NCI-H2196 (cell line): ENCODE measurements around the gene PTPRN2.
"Not testable (repeated sequence)": the region's sequence is repeated elsewhere in the genome, so short reads cannot be mapped to it uniquely, and the experiment has no call there.

ENCODE experiments used
- DNase-seq: peaks from one replicate; lab custom pipeline; 2025; ENCODE audit not compliant: unreplicated experiment; lab: John Stamatoyannopoulos, UW

PTPRN2 gene

DNA sequence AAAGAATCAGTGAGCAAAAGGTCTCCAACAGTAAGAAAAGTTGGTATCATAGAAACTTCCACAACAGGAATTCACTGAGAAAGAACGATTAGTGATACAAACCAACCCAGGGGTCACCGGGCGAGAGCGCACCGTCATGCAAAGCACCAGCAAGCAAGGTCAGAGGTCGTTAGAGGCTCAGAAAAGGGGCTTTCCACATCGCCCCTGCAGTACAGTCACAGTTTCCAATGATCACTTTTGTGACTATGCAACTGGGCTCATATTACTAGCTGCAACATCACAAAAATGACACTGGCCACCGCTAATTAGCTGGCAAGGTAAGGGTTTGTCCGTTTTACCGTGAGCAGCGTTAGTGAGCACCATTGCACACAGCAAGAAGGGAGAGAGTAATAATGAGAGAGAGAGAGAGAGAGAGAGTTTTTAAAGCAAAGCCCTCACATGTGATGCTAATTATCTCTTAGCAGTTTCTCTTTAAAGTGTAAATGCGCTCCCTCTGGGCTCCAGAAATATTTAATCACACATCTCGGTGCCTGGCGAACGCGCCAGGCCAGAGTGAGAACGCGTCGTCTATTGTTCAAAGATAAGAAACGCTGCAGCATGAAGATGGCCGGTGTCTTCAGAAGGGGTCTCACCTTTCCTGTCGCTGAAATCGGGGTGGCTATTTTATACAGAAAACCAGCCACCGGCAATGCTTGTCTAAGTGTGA lies 1013.4 kb downstream of the PTPRN2 start:
- no peak for DNase-seq

DNA sequence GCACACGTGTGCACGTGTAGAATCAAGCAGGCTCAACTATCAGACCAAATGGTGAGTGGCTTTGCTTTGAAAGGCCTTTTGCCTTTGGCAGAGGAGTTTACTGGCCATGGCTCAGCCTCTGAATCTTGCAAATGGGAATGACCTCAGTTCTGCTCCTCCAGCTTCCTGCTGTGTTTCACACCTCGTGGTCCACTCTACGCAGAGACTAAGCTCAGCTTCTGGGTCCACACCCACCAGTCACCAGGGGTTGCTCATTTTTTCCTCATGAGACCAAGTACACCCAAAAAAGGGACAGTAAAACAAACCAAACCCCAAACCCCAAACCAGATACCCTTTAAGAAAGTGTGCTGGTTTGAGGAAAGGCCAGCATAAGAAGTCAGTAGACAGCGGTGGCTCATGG lies 1014.4 kb downstream of the PTPRN2 start:
- no peak for DNase-seq

DNA sequence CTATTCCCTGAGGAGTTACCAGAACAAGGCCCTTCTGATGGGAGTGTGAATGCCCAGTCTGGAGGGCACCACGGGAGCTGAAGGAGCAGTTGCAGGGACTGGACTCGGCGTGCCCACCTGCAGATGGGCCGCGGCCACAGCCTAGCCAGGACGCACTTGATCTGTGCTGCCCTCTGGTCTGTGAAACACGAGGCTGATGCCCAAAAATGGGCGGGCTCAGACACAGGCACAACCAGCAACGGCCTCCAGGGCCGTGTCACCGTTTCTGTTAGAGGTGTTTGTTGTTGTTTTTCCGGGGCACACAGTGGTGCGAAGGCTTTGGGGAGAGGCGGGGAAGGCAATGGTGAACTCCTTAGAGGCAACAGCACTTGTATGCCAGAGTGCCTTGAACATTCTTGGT lies 1015.0 kb downstream of the PTPRN2 start:
- DNase-seq = no peak

DNA sequence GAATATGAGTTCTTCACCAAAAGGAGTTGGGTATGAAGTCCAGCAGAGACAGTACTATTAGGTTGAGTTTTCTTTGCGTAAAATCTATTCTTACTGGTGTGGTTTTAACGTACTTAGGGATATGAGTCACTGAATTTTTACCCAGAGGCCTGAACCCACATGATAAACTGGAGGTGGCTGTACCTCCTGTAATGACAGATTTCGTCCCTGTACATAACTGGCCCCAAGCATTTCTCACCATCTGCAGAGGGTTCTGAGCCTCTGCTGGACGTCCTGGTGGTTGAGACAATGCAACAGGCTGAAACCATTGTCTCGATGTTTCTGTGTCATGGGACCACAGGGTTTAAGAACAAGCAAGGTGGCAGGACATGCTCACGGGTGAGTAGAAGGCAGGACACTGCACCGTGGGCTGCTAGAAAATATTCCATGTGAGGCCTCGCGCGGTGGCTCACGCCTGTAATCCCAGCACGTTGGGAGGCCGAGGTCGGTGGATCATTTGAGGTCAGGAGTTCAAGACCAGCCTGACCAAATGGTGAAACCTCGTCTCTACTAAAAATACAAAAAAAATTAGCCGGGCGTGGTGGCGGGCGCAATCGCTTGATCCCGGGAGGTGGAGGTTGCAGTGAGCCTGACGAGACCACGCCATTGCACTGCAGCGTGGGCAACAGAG lies 1017.0 kb downstream of the PTPRN2 start:
- no peak for DNase-seq

DNA sequence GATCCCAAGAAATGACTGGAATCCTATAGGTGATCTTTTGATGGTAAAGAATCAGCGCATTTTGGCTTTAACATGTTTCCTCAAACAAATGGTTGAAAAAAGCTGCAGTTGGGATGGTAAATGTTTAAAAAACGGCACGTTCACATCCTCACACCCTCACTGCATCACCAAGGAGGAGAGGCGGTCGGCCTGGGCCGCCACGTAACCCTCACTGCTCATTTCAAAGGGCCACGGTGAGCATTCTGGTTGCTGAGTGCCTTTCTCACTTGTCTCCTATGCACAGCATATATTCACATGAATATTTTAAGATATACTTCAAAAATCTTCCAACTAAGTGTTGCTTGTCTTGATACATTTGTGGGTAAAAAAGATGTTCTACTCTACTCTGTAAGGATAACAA lies 1017.7 kb downstream of the PTPRN2 start:
- no peak for DNase-seq

DNA sequence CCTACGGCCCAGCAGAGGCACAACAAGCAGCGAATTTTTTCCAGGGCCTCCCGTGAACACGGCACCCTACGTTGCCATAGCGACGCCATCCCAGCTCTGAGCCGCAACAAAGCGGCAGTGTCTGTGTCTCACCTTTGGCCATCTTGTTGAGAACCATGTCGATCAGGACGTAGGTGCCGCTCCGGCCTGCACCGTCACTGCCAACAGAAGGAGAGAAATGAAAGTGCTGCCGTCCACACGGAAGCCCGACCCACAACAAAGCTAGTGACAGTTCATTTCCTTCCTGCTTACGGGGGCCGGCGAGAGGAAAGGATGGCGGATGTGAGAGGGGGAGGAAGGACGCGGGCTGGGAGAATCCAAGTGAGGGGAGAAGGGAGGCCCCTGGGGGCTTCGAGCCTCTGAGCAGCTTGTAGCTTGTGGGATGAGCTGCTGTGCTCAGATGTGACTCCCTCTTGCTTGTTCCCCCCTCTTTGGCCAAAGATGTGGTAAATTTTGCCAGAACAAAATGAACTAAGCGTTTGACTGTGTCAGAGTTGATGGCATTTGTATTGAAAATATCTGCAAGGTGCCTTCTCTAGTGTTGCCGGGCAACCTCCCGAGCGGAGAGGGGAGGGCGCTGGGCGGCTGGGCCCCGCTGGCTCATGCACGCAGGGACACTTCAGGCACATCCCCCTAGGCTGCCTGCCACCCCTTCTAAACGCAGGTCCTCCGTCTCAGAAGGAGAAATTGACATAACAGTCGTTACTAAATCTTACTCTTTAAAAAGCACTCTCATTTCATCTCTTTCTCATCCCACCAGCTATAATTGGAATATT lies 1018.6 kb downstream of the PTPRN2 start:
- no peak for DNase-seq

DNA sequence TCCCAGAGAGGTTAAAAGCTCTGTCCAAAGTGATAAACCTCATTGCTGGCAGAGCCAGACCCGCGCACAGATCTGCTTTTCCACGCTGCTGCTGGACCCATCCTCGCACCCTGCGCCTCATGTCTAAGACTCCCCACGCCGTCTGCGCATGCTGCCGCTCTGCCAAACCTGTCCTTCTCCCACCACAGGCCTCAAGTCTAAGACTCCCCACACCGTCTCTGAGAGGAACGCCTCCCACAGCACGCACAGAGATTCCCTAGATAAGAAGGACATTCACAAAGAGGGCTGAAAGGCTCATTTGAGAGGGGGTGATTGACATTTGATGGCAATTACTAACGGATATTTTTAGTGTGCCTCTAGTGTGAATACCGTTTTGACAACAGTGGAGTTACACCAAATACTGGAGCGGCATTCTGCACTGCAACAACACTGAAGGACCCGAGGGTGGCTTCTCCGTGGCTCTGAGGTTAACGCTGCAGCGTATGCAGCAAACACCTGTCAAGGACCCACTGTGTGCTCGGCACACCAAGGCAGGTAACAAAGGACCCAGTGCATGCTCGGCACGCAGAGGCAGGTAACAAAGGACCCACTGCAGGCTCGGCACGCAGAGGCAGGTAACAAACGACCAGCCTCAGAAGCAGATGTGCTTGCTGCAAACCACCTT lies 1019.4 kb downstream of the PTPRN2 start:
- no peak for DNase-seq

DNA sequence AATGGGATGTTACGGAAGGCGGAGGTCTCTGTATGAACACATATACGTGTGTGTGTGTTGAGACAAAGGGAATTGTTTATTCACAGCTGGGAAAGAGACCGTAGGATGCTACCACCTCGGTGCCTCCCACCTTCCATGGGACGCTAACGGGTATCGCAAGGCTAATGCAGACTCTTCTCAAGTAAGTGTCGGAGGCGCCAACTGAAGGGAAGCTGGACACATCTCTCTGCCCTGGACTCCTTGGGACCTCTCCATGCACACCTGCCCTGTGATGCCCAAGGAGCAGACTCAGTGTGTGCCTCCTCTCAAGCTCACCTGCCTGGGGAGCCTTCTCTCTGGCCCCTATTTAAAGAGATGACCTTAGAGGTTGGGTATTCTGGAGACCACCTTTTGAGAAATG lies 1020.0 kb downstream of the PTPRN2 start:
- no peak for DNase-seq

DNA sequence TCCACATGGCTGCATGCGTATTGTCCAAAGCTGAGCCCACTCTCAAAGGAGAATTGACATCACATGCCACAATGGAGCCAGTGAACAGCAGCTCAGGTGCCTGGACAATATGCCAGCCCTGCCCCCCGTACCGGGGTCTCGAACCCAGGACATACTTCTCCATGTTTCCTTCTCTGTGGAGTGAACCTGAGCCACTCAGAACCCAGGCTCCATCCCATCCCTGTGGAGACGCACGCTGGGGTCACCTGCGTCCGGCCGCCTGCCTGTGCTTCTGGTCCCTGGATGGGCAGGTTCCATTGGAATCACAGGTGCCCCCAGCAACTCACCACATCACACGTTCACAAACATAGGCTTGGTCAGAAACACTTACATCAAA lies 1021.0 kb downstream of the PTPRN2 start:
- DNase-seq = no peak

DNA sequence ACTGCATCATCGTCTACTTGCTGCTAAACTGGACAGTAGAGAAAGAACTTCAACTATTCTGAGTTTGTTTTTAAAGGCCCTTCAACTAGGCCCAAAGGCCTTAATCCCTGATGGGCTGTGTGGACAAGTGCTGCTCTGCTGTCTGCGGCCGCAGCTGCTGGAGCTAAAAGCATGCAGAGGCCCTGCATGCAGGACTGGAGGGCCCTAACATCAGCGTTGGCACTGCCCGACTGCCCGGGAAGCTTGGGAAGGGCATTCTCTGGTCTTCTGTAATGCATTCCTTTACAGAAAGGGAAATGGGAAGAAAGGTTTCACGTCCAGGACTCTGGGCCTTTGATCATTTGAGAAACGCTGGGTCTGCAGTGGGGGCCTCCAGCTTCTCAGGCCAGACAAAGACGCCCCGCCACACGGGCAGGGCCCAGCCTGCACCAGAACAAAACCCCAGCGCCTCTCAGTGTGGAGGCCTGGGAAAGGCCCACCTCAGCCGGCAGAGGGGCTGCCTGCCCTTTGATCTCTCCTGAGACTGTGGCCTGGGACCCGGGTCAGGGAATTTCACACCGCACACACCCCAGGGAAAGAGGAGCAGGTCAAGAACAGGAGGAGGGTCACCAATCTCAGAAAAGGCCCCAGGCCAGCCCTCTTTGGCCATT lies 1021.5 kb downstream of the PTPRN2 start:
- no peak for DNase-seq

DNA sequence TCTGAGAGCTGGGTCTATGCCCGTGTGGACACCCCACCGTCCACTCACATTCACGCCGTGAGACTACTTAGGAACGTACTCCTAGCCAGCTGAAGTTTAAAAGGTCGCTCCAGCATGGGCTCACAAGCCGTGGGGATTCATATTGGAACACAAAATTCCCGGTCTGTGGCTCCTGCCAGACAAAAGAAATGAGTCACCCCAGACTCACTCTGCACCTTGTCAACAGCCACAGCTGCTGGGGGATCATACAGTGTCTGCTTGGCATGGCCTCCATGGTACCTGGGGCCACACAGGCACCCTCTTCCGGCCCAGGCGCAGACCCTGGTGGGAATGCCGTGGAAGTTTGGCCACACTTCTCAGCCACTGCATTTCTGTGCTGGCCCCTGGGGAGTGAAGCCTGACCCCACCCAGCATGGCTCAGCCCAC lies 1022.4 kb downstream of the PTPRN2 start:
- DNase-seq = no peak

DNA sequence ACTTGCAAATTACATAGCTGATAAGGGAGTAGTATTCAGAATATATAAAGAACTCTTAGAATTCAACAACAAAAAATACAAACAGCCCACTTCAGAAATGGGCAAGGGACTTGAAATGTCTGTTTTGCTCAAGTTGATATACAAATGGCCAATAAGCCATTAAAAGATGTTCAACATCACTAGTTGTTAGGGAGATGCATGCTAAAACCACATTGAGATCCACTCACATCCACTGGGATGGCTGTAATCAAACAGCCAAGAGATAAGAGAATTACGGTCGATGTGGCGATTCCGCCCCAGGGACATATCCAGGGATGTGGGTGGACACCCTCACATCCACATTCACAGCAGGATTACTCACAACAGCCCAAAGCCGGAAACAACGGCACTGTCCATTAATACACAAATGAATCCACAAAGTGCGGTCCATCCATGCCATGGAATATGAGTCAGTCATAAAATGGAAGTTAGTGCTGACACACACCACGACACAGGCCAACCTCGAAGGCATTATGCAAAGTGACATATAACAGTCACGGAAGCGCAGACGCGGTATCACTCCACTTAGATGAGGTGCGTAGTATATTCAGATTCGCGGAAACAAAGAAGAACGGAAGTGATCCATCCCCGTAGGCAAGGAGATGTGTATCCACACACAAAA lies 1023.0 kb downstream of the PTPRN2 start:
- no peak for DNase-seq

DNA sequence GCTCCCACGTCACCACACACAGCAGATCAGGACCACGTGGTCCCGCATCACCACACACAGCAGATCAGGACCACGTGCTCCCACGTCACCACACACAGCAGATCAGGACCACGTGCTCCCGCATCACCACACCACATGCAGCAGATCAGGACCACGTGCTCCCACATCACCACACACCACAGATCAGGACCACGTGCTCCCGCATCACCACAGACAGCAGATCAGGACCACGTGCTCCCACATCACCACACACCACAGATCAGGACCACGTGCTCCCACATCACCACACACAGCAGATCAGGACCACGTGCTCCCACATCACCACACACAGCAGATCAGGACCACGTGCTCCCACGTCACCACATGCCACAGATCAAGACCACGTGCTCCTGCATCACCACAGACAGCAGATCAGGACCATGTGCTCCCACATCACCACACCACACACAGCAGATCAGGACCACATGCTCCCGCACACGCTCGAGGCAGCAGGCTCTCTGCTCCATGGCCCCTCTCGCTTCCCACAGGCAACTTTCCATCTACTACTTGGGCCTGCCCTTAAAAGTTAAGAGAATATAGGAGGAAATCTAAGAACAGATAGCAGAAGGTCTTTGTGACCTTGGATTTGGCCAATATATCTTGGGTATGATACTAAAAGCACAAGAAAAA lies 1024.0 kb downstream of the PTPRN2 start:
- not testable (repeated sequence) for DNase-seq

DNA sequence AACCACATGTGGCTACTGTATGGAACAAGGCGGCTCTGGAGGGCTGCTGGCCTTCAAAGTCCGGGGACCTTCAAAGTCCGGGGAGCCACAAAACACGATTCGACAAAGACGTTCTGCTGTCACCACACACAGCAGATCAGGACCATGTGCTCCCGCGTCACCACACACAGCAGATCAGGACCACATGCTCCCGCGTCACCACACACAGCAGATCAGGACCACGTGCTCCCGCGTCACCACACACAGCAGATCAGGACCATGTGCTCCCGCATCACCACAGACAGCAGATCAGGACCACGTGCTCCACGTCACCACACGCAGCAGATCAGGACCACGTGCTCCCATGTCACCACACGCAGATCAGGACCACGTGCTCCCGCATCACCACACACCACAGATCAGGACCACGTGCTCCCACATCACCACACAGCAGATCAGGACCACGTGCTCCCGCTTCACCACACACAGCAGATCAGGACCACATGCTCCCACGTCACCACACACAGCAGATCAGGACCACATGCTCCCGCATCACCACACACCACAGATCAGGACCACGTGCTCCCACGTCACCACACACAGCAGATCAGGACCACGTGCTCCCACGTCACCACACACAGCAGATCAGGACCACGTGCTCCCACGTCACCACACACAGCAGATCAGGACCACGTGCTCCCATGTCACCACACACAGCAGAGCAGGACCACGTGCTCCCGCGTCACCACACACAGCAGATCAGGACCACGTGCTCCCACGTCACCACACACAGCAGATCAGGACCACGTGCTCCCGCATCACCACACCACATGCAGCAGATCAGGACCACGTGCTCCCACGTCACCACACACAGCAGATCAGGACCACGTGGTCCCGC lies 1024.9 kb downstream of the PTPRN2 start:
- DNase-seq = not testable (repeated sequence)

DNA sequence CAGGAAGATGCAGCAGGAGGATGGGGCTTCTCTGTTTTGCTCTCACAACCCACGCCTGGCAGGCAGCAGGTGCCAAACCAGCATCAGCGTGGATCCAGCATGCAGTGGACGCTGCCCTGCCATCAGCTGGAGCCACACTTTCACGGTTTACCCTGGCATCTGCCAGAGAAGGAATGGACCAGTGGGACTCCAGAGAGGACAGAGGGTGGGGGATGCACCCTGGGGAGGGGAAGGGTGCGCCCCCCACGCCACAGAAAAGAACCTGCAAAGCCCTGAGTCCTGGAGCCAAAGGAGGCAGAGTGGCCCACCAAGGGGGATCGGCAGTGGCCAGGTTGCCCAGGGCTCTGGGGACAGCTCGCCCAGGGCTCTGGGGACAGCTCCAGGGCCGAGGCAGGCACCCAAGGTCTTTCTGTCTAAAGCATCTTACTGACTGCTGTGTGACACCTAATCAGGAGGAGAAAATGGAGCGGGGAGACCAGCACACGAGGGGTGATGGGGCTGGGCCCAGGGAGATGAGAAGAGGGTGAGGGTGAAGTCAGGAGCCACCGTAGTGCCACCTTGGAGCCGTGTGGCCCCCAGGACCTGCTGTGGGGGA lies 1025.7 kb downstream of the PTPRN2 start:
- no peak for DNase-seq

DNA sequence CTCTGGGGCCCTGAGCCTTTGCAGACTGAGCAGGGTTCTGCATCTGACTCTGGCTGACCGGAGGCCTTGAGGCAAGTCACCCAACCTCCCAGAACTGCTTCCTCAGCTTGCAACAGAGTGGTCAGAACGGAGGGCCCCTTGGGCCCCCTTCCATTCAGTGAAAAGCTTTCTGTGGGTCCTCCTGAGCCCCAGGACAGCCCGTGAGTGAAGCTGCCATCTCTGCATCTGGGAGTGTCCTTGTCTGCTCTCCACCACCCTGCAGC lies 1026.2 kb downstream of the PTPRN2 start:
- no peak for DNase-seq

DNA sequence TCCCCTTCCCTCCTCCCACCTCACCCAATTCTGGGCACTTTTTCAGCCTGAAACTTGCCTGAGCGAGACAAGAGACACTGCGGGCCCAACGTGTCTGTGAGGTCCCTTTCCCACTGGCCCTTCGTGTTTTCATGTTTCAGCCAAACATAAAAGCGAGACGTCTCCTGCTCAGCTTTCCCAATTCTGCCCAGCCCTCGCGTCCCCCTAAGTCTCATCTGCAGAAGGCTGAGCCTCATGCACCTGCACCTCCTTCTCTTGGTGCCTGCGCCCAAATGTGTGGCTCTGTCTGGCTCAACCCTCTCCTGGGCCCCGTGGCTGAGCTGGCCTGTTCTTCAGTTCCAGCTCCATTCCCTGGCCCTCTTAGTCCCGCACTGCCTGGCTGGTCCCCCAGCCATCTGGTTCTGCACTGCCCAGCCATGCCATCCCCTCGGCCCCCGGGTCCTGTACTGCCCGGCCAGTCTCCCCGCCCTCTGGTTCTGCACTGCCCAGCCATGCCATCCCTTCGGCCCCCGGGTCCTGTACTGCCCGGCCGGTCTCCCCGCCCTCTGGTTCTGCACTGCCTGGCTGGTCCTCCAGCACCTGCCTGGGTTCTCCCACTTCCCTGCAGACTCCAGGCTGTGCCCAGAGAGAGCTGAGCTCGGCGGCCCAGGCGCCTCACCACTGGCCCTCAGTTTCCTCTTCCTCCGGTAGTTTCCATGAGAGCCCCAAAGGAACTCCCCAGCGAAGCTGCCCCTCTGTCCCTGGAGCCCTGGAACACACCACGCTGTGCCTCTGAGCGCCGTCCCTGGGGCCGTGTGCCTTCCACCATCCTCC lies 1026.7 kb downstream of the PTPRN2 start:
- DNase-seq = no peak

DNA sequence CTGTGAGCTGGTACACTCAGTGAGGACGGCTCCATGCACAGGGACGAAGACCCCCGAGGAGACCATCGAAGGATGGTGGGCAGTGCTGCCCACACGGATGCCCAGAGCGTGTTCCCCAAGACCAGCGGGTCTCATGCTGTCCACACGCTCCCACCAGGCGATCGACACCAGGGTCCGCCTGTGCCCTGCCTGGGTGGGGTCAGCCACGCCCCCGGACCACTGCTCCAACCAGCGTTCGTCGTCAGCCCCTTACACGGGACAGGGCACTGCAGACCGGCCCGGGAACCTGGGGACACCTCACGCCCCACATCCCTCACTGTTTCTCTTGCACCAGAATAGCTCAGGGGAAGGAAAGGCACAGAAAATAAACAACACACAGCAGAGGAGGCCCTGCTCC lies 1027.4 kb downstream of the PTPRN2 start:
- DNase-seq = no peak
